Lower leg skin (tissue), 4 donors: ENCODE data around the gene SCP2. TPM values are rescaled to one million over a fixed set of nuclear protein-coding genes. Genes with fewer than 3 reads are reported as not detected.

Experiments
- DNase-seq, 2 donors: peaks; one replicate each; pipeline ENCODE4 v3.0.0-alpha.2; 2019; ENCODE audit warnings: low spot score in 2 of 2
- H3K4me3 ChIP-seq: fragments of 200-600 bp; sonication (generic); 2 replicates; pipeline ENCODE4 v1.5.1; 2017; ENCODE audit warnings: mild to moderate bottlenecking, low read depth; ENCODE audit not compliant: poor library complexity, severe bottlenecking
- POLR2A ChIP-seq, 2 donors: fragments of 450-650 bp; IDR thresholded peaks; one replicate each; pipeline ENCODE4 v1.6.1; 2016 to 2017; ENCODE audit warnings: antibody characterized with exemption in 2 of 2, mild to moderate bottlenecking in 1 of 2, moderate library complexity in 1 of 2
- WGBS, 2 donors: methylation state at CpG; one replicate each; pipeline ENCODE4 v1.1.5; 2018; 5-methylcytosine and 5-hydroxymethylcytosine counted together
- intact Hi-C: fragments of 100-400 bp; cut with DNase I; formaldehyde crosslinking; loops from one replicate; pipeline ENCODE4 v1.15.0; 2023; ENCODE audit warnings: low total_unique reads
- total RNA-seq, 4 donors: library from RNA; depleted of rRNA; stranded (reverse); fragments of >200 nt; gene quantifications; one replicate each; pipeline ENCODE4 v1.1.0, GENCODE V29; 2016
- TF ChIP-seq, protein P1 (sequence below), 3 donors: fragments of 450-650 bp; IDR thresholded peaks; one replicate each; pipeline ENCODE4 v1.5.1; 2016; ENCODE audit warnings: antibody characterized with exemption in 3 of 3, mild to moderate bottlenecking in 3 of 3, moderate library complexity in 2 of 3

Gene SCP2
- total RNA-seq, 4 donors from 2014 or later, result 79.4 to 124 (median 106) TPM

DNA sequence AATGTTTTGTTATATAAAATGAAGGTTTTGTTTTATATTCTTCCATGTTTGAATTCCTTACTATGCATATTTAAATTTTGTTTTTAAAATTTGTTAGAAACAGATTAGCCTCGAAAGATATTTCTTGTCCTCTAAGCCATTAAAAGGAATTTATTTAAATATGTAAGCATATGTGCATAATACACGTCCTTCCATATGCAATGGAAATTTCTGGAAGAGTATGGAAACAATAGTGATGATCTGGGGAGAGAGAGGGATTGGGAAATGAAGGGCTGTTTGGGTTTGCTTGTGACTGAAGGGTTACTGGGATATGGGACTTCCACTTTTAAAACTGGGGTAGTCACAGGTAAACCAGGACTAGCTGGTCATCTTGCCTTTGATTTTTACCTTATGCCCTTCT lies 26.7 kb upstream of the SCP2 start:
- intact Hi-C loops, result no loop called here
- WGBS, 2 donors, result 83% methylated on average over 2 of the region's 2 CpGs
- no peak overlapping the region for H3K4me3 ChIP-seq
- TF ChIP-seq POLR2A (IDR thresholded peaks at IDR 0.05), result no peak
- TF ChIP-seq, protein P1, sequence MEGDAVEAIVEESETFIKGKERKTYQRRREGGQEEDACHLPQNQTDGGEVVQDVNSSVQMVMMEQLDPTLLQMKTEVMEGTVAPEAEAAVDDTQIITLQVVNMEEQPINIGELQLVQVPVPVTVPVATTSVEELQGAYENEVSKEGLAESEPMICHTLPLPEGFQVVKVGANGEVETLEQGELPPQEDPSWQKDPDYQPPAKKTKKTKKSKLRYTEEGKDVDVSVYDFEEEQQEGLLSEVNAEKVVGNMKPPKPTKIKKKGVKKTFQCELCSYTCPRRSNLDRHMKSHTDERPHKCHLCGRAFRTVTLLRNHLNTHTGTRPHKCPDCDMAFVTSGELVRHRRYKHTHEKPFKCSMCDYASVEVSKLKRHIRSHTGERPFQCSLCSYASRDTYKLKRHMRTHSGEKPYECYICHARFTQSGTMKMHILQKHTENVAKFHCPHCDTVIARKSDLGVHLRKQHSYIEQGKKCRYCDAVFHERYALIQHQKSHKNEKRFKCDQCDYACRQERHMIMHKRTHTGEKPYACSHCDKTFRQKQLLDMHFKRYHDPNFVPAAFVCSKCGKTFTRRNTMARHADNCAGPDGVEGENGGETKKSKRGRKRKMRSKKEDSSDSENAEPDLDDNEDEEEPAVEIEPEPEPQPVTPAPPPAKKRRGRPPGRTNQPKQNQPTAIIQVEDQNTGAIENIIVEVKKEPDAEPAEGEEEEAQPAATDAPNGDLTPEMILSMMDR (IDR thresholded peaks at IDR 0.05), result no peak
- DNase-seq, result no peak

DNA sequence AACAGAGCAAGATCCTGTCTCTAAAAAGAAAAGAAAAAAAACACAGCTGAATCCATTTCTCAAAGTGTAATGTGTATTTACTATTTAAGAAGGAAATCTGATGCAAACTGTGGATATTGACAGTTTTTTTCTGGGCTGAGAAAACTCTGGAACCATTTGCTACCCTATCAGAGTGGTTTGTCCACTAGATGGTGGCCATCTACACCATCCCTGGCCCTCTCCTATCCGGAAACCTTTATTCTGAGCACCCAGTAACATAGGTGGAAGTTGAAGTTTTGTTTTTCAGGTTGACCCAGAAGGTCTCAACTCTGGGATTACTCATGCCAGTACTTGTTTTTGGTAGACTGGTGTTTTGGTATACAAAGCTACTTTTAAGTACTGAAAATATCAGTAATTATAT lies 25.7 kb upstream of the SCP2 start:
- 73 to 89% methylated on average over 1 of the region's 1 CpG for WGBS, 2 donors
- no peak overlapping the region for H3K4me3 ChIP-seq
- DNase-seq, result no peak
- TF ChIP-seq, protein P1 (IDR thresholded peaks at IDR 0.05), result no peak
- TF ChIP-seq POLR2A (IDR thresholded peaks at IDR 0.05), result no peak
- intact Hi-C loops, result no loop called here

DNA sequence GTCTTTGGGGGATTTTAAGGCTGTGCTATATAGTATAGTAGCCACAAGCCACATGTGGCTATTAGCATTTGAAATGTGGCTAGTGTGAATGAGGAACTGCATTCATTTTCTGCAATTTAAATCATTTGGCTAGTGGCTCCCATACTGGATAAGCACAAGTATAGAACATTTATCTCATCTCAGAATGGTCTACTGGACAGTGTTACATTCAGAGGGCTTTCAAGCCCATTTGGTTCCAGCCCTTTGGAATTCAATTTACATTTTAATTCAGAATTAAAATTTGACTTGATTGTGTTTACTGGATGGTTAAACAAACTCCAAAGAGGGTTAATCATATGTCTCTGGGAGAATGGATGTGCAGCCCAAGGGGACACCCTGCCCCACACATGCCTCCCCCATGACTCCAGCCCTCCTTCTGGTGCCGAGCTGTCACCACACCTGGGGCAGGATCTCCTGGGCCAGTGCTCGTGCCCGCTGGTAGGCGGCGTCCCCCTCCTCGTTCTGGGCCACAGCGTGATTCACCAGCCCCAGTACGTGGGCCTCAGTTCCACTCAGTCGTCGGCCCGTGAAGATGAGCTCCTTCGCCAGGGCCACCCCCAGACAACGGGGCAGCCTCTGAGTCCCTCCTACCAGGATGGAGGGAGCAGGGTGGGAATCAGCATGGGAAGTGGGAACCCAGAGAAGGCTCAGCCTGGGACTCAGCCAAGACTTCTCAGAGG lies 22.7 kb upstream of the SCP2 start:
- no peak overlapping the region for H3K4me3 ChIP-seq
- TF ChIP-seq POLR2A (IDR thresholded peaks at IDR 0.05), result no peak
- TF ChIP-seq, protein P1 (IDR thresholded peaks at IDR 0.05), result no peak
- no peak for DNase-seq
- WGBS, 2 donors, result 93 to 97% methylated on average over 11 to 13 of the region's 13 CpGs
- intact Hi-C loops, result no loop called here

DNA sequence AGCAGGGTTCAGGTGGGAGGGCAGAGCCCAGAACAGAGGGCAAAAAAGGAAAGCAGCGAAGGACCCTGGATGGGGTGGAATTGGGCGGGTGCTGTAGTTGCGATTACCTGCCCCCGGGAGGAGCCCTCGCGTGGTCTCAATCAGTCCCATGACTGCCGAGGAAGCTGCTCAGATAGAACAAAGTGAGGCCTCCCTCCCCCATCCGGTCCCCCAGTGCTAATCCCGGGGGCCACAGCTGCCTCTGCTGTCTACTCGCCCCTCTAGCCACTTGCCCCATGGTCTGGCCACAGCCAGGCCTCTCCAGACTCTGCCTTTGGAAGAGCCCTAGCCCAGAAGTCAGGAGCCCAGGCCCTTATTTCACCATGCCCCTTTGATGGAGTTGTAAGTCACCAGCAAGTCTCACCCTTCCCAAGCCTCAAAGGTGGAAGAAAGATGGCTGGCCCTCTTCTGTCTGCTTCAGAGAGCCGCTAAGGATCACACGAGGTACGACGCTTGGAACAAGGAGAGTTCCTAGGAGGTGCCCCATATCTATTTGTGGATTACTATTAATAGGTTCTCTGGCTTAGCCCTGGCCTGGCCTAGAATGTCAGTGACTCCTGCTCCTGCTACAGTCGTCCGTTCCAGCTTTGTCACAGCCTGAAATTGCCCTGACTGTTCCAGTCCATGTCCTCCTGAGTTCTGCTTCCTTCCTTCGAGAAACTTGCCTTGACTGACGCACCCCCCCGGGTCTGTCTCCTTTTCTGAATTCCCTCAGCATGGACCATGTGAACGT lies 22.0 kb upstream of the SCP2 start:
- 71 to 77% methylated on average over 20 of the region's 20 CpGs for WGBS, 2 donors
- intact Hi-C loops, result no loop called here
- TF ChIP-seq, protein P1 (IDR thresholded peaks at IDR 0.05), result no peak
- TF ChIP-seq POLR2A (IDR thresholded peaks at IDR 0.05), result no peak
- DNase-seq, result no peak
- no peak overlapping the region for H3K4me3 ChIP-seq

DNA sequence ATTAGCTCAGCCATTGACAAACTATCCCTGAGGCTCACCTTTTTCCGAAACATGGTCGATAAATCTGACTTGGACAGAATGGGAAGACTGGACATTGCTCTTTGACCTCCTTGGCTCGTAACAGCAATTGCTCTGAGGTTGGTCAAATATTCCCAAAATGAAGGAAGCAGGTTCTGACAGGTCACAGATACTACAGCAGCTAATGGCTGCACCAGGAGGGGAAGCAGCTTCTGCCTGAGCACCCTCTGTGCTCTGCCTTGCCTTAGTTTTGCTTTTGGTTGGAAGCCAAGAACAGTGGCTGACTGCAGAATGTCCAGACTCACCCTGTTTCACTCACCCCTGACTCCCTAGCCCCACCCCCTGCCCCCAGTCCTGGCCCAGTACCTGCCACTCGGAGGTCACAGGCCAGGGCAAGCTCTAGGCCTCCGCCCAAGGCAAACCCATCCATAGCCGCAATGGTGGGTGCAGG lies 20.9 kb upstream of the SCP2 start:
- DNase-seq, result no peak
- TF ChIP-seq POLR2A (IDR thresholded peaks at IDR 0.05), result no peak
- TF ChIP-seq, protein P1 (IDR thresholded peaks at IDR 0.05), result no peak
- no peak overlapping the region for H3K4me3 ChIP-seq
- whole genome bisulfite sequencing, 2 donors, result 92 to 94% methylated on average over 6 of the region's 6 CpGs
- intact Hi-C loops, result no loop called here
